SKM-1 treated with dmso at 0.1 percent for 144 hours (cell line): ENCODE measurements around the gene LGR5.
"Not testable (repeated sequence)": the region's sequence is repeated elsewhere in the genome, so short reads cannot be mapped to it uniquely, and the experiment has no call there.

Source experiments
- DNase-seq: peaks from one replicate; lab custom pipeline; 2025; ENCODE audit not compliant: unreplicated experiment; lab: John Stamatoyannopoulos, UW

LGR5 gene

GRCh38 chr12:71546322-71546861 lies 106.8 kb downstream of the LGR5 start:
- no peak for DNase-seq

- DNase-seq = no peak
Measured at GRCh38 chr12:71548893-71549292, 109.3 kb downstream of the LGR5 start.

- DNase-seq = no peak
Measured at GRCh38 chr12:71551529-71551928, 111.9 kb downstream of the LGR5 start.

- DNase-seq = no peak
Measured at GRCh38 chr12:71552728-71553501, 113.3 kb downstream of the LGR5 start.

GRCh38 chr12:71555191-71555590 lies 115.6 kb downstream of the LGR5 start:
- no peak for DNase-seq

- DNase-seq = not testable (repeated sequence)
Measured at GRCh38 chr12:71555789-71556188, 116.2 kb downstream of the LGR5 start.

GRCh38 chr12:71556448-71556847 lies 116.8 kb downstream of the LGR5 start:
- no peak for DNase-seq

GRCh38 chr12:71556875-71557274 lies 117.3 kb downstream of the LGR5 start:
- no peak for DNase-seq

GRCh38 chr12:71558445-71558844 lies 118.8 kb downstream of the LGR5 start:
- DNase-seq = no peak

- no peak for DNase-seq
Measured at GRCh38 chr12:71562676-71563595, 123.3 kb downstream of the LGR5 start.

GRCh38 chr12:71565535-71565934 lies 125.9 kb downstream of the LGR5 start:
- DNase-seq = no peak

GRCh38 chr12:71566655-71567054 lies 127.1 kb downstream of the LGR5 start:
- no peak for DNase-seq

GRCh38 chr12:71567537-71567936 lies 127.9 kb downstream of the LGR5 start:
- no peak for DNase-seq

- DNase-seq = not testable (repeated sequence)
Measured at GRCh38 chr12:71569885-71570284, 130.3 kb downstream of the LGR5 start.

GRCh38 chr12:71576496-71576895 lies 136.9 kb downstream of the LGR5 start:
- DNase-seq = no peak

- no peak for DNase-seq
Measured at GRCh38 chr12:71578694-71579258, 139.2 kb downstream of the LGR5 start.

GRCh38 chr12:71581206-71581605 lies 141.6 kb downstream of the LGR5 start:
- DNase-seq = no peak

- DNase-seq = no peak
Measured at GRCh38 chr12:71582925-71583324, 143.3 kb downstream of the LGR5 start.

GRCh38 chr12:71584356-71584755 lies 144.8 kb downstream of the LGR5 start:
- DNase-seq = no peak

GRCh38 chr12:71585218-71585617 lies 145.6 kb downstream of the LGR5 start:
- DNase-seq = no peak

GRCh38 chr12:71587012-71587411 lies 147.4 kb downstream of the LGR5 start:
- DNase-seq = no peak
